HG03521 (cell line): ENCODE measurements around the gene ACTL7B.
"Not testable (repeated sequence)": the region's sequence is repeated elsewhere in the genome, so short reads cannot be mapped to it uniquely, and the experiment has no call there.

Experiments
- ATAC-seq: cut with Tn5 transposase; IDR thresholded peaks from one replicate; pipeline ENCODE4 v1.9.1; 2021; ENCODE audit warnings: mild to moderate bottlenecking, moderate library complexity; ENCODE audit not compliant: unreplicated experiment

Gene ACTL7B

GRCh38 chr9:108874058-108874788 lies 18.4 kb upstream of the ACTL7B start:
- no peak for ATAC-seq

- no peak for ATAC-seq
Measured at GRCh38 chr9:108869092-108869725, 13.4 kb upstream of the ACTL7B start.

GRCh38 chr9:108867829-108868228 lies 12.0 kb upstream of the ACTL7B start:
- ATAC-seq: no peak

GRCh38 chr9:108867116-108867515 lies 11.3 kb upstream of the ACTL7B start:
- no peak for ATAC-seq

- no peak for ATAC-seq
Measured at GRCh38 chr9:108866001-108866420, 10.2 kb upstream of the ACTL7B start.

- ATAC-seq: no peak
Measured at GRCh38 chr9:108865037-108865436, 9.3 kb upstream of the ACTL7B start.

- no peak for ATAC-seq
Measured at GRCh38 chr9:108864446-108864845, 8.7 kb upstream of the ACTL7B start.

GRCh38 chr9:108863891-108864290 lies 8.1 kb upstream of the ACTL7B start:
- no peak for ATAC-seq

- ATAC-seq: no peak
Measured at GRCh38 chr9:108861997-108862396, 6.2 kb upstream of the ACTL7B start, which contains the start of gene ACTL7A. ACTL7A (plus strand) TSS chr9:108862266; CDS start chr9:108862323, 57 bp downstream.

GRCh38 chr9:108861464-108861863 lies 5.7 kb upstream of the ACTL7B start:
- no peak for ATAC-seq

GRCh38 chr9:108860764-108861163 lies 5.0 kb upstream of the ACTL7B start:
- no peak for ATAC-seq

- ATAC-seq: no peak
Measured at GRCh38 chr9:108860354-108860753, 4.6 kb upstream of the ACTL7B start.

GRCh38 chr9:108859459-108860114 lies 3.8 kb upstream of the ACTL7B start:
- ATAC-seq: peak; percentile 54

- no peak for ATAC-seq
Measured at GRCh38 chr9:108857572-108857971, 1.8 kb upstream of the ACTL7B start.

- no peak for ATAC-seq
Measured at GRCh38 chr9:108855529-108855886, 278 bp downstream of the ACTL7B start.

- ATAC-seq: no peak
Measured at GRCh38 chr9:108854641-108855528, 901 bp downstream of the ACTL7B start.

- no peak for ATAC-seq
Measured at GRCh38 chr9:108854094-108854493, 1.7 kb downstream of the ACTL7B start.

GRCh38 chr9:108852079-108852478 lies 3.7 kb downstream of the ACTL7B start:
- no peak for ATAC-seq

- ATAC-seq: no peak
Measured at GRCh38 chr9:108851138-108851537, 4.6 kb downstream of the ACTL7B start.

GRCh38 chr9:108850293-108850897 lies 5.4 kb downstream of the ACTL7B start:
- no peak for ATAC-seq

GRCh38 chr9:108848296-108848695 lies 7.5 kb downstream of the ACTL7B start:
- ATAC-seq: not testable (repeated sequence)
